Colon (tissue), 2 donors: ENCODE measurements around the gene TBX21.

Experiments
- FAIRE-seq: peaks from 2 replicates; lab custom pipeline; 2012; peaks lifted over from hg19 to GRCh38; lab: Jason Lieb, UNC
- donor health status: control.
- donor health status: control.

The TBX21 gene

DNA sequence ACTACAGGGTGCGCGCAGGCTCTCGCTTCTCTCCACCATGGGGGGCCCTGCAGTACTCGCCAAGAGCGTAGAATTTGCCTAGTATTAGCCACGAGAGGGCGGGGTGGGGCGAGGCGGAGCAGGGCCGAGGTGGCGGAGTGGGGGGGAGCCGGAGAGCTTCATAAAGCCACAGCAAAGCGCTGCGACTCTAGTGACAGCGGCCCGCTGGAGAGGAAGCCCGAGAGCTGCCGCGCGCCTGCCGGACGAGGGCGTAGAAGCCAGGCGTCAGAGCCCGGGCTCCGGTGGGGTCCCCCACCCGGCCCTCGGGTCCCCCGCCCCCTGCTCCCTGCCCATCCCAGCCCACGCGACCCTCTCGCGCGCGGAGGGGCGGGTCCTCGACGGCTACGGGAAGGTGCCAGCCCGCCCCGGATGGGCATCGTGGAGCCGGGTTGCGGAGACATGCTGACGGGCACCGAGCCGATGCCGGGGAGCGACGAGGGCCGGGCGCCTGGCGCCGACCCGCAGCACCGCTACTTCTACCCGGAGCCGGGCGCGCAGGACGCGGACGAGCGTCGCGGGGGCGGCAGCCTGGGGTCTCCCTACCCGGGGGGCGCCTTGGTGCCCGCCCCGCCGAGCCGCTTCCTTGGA, at the start of gene TBX21:
TBX21 (plus strand) TSS at position 190 of the 627 bp plus-strand sequence; CDS start at position 409, 219 bp downstream.
- no peak for FAIRE-seq

DNA sequence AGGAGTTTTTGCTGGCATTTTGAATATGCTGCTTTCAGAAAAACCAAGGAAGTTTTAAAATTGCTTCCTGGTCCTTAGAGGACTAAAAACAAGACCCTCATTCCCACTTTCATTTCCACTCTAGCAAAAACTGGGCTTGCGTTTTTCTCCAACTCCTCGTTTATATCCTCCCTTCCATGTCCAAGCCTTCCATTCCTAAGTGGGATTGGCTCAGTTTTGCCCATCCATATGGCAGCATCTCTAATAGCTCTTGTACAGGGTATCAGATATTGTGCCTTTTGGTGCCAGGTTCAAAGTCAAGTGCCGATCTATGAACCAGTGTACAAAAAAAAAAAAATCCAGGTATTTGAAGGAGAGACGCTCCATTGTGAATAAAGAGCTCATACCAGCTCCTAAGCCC, 49.0 kb upstream of the TBX21 start:
- FAIRE-seq = no peak

DNA sequence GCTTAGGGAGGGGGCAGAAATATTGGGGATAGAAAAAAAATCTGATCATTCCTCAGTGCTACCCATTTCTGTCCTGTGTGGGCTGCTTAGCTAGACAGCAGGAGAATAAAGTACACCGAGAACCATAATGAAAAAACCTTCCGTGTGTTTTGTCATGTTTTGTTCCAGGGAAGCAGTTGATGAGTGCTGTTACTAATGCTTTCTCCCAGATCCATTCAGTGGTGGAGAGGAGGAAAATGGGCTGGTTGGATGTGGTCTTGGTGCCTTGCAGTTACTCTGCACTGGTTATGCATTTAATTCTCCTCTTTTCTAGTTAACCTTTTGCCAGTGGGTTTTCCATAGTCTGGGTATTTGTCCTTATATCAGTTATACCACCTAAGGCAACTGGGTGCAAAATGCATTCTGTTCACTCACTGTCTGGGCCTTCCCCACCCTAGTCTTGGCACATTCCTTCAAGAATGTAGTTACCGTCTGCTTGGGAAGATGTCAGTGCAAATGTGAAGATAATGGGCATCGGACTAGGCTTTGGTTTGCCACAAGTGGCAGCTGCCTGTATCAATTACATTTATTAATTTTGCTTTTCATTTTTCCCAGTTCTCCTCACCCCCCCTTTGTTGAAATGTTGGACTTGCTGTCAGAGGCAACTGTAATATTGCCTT, 48.4 kb upstream of the TBX21 start:
- no peak for FAIRE-seq

DNA sequence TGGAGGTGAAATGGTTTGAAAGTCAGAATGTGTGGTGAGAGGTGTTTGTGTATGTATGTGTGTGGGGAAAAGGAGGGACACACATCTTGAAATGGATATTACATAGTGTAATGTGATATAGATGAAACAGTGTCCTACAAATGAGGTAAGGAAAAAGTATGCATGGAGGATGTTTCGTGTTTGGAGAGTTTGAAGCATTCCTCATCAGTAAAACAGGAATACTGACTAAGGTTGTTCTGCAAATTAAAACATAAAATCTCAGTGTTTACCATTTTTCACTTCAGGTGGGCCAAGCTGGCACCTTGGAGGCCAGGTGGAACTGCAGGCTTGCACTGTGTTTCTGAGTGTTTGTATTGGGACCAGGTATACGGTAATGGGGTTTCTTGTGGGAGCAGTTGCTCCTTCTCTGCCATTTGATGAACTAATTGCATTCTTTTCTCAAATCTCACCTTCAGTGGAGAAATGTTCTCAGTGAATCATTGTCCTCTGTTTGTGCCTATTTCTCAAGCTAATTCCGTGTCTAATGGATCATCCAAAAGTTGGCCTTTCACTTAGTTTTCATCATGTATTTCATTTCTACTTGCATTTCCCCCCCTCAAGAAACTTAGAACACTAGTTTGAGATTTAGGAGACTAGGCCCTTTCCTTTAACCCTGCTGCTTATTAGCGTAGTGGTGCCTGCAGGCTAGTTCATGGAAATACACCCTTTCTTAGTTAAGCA, 47.3 kb upstream of the TBX21 start:
- FAIRE-seq = no peak

GRCh38 chr17:47686276-47686635, 46.8 kb upstream of the TBX21 start:
- no peak for FAIRE-seq

DNA sequence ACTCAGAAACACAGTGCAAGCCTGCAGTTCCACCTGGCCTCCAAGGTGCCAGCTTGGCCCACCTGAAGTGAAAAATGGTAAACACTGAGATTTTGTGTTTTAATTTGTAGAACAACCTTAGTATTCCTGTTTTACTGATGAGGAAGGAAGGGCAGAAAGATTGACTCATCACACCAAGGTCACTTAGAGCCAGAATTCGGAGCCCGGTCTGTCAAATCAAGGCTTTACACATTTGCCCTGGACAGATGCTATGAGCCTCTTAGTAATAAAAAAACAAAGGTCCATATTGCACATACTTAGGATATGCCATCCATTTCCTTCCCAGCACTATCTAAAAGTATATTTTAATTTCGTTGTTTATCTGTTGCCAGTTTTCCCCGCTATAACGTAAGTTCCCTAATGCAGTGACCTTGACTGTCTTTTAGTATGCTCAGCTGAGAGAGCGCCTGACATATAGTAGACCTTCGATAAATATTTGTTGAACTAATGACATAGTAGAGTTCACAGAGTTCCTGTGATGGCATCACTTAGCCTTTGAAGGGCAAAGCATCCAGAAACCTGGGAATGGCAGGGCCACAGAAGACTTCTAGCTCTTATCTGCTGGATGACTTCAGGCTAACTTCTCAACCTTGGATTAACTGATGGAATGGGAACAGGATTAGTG, 46.2 kb upstream of the TBX21 start:
- no peak for FAIRE-seq

- FAIRE-seq = no peak
Measured at GRCh38 chr17:47687328-47687690, 45.7 kb upstream of the TBX21 start.

- no peak for FAIRE-seq
Measured at GRCh38 chr17:47687748-47688147, 45.3 kb upstream of the TBX21 start.

DNA sequence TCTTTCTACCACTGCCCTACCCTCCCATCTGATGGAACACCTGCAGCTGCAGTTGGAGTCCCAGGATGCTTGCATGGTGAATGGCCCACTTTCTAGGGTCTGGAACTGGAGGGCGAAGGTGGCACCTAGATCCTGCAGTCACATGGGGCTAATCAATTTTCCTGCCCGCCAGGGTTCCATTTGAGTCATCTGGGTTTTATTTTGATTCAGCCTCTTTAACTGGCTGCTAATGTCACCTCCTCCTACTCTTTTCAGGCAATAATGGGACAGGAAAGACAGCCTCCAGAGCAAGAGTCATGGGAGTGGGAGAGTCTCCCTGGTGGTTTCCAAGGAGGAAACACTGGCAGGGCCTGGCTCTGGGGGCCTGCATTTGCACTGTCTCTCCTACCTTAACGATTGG, 42.9 kb upstream of the TBX21 start:
- FAIRE-seq = no peak

GRCh38 chr17:47692137-47692894, 40.7 kb upstream of the TBX21 start:
- FAIRE-seq = no peak

DNA sequence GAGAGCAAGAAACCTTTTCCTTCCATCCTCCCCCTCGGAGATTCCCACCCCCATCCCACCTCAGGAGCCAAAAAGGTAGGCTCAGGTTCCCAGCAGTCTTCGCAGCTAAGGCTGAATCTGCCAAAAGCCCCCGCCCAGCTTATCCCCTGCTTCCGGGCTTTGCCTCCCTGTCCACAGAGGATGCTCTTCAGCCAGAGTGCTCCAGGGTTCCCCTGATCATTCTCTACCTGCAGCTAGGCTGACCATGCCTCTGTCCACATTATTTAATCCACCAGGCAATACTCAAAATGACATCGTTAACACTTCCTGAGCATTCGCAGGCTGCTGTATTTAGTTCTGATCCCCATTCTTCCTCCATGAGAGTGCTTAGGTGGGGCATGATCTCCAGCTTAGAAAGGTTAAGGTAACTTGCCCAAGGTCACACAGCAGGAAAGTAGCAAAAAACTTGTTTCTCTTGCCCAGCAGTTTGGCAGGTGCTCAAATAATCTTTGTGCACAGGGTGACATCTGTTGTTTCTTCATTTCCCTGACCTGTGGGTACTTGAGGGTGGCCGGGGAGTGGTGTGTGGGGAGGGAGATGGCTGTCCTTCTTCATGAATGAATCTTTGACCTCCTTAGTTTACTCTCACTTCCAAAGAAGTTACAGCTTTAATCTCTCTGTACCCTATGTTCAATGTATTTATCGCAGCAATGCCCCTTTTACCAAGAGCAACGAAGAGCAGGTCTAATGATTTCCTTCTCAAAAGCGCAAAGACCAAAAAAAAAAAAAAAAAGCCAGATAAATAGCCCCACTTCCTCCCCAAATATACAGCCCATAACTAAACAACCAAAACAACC, 39.9 kb upstream of the TBX21 start:
- FAIRE-seq = no peak

- FAIRE-seq = no peak
Measured at GRCh38 chr17:47693731-47694580, 39.1 kb upstream of the TBX21 start, which contains the start of gene TBKBP1. TBKBP1 (plus strand) TSS chr17:47694161; CDS start chr17:47696113, 1,952 bp downstream.

- FAIRE-seq = no peak
Measured at GRCh38 chr17:47694581-47695428, 38.2 kb upstream of the TBX21 start.

- FAIRE-seq = no peak
Measured at GRCh38 chr17:47695429-47696376, 37.3 kb upstream of the TBX21 start.

- FAIRE-seq = no peak
Measured at GRCh38 chr17:47696717-47697642, 36.1 kb upstream of the TBX21 start.

GRCh38 chr17:47697906-47698711, 34.9 kb upstream of the TBX21 start:
- FAIRE-seq = no peak
